Sigmoid colon (tissue), 7 donors: ENCODE results near the gene AUTS2. TPM values are rescaled to one million over a fixed set of nuclear protein-coding genes. Genes with fewer than 3 reads are reported as not detected.

Experiments used
- DNase-seq: peaks from one replicate; pipeline ENCODE4 v3.0.0-alpha.2; 2019
- H3K27ac ChIP-seq, 4 donors: fragments of 200-600 bp; sonication (generic); one replicate each; pipeline ENCODE4 v1.5.1; 2016 to 2019; ENCODE audit warnings: mild to moderate bottlenecking in 1 of 4
- H3K27me3 ChIP-seq, 3 donors: fragments of 200-600 bp; sonication (generic); one replicate each; pipeline ENCODE4 v1.5.1; 2019; ENCODE audit warnings: mild to moderate bottlenecking in 1 of 3
- H3K36me3 ChIP-seq, 4 donors: fragments of 200-600 bp; sonication (generic); one replicate each; pipeline ENCODE4 v1.5.1; 2016 to 2019
- H3K4me1 ChIP-seq, 4 donors: fragments of 200-600 bp; sonication (generic); one replicate each; pipeline ENCODE4 v1.5.1; 2017 to 2019
- H3K4me3 ChIP-seq, 4 donors: fragments of 200-600 bp; sonication (generic); one replicate each; pipeline ENCODE4 v1.5.1; 2017 to 2019; ENCODE audit warnings: mild to moderate bottlenecking in 2 of 4, moderate library complexity in 1 of 4
- H3K9me3 ChIP-seq, 4 donors: fragments of 200-600 bp in 3 of 4; sonication (generic) in 3 of 4; one replicate each; pipeline versions ENCODE4 v1.5.1 to v1.6.1; 2013 to 2019
- EP300 ChIP-seq, 4 donors: sonication (generic); formaldehyde crosslinking; IDR thresholded peaks; one replicate each; pipeline ENCODE4 v1.6.1; 2017; ENCODE audit warnings: antibody characterized with exemption in 4 of 4
- POLR2A ChIP-seq, 2 donors: fragments of 450-650 bp; IDR thresholded peaks; one replicate each; pipeline ENCODE4 v1.6.1; 2016; ENCODE audit warnings: antibody characterized with exemption in 2 of 2, mild to moderate bottlenecking in 2 of 2, moderate library complexity in 2 of 2
- POLR2AphosphoS5 ChIP-seq, 4 donors: sonication (generic); formaldehyde crosslinking; IDR thresholded peaks; one replicate each; pipeline ENCODE4 v1.6.1; 2017; ENCODE audit warnings: antibody characterized with exemption in 4 of 4
- WGBS, 2 donors: extraction: QIAGEN DNeasy Blood & Tissue Kit; methylation state at CpG; one replicate each; pipeline ENCODE4 v1.1.7; 2013; 5-methylcytosine and 5-hydroxymethylcytosine counted together
- intact Hi-C: fragments of 100-400 bp; cut with DNase I; formaldehyde crosslinking; loops from one replicate; pipeline ENCODE4 v1.15.1; 2023
- polyA plus RNA-seq, 3 donors: library from polyadenylated mRNA; stranded (reverse); fragments of 200-250 nt; gene quantifications; one replicate each; pipeline ENCODE4 v1.2.3, GENCODE V29; 2013
- total RNA-seq, 4 donors: library from RNA; depleted of rRNA; stranded (reverse); fragments of >200 nt; gene quantifications; one replicate each; pipeline ENCODE4 v1.1.0, GENCODE V29; 2016
- TF ChIP-seq, protein P1 (sequence below), 4 experiments: fragments of 450-650 bp in 3 of 4; fragments of 200-600 bp in 1 of 4; IDR thresholded peaks; one replicate each; pipeline ENCODE4 v1.5.1; 2016 to 2019; ENCODE audit warnings: antibody characterized with exemption in 4 of 4, mild to moderate bottlenecking in 3 of 4, moderate library complexity in 2 of 4
- donor health status: healthy with polysubstance abuse.
- donor health status: Bipolar disorder and iron deficiency.
- donor health status: healthy.

The AUTS2 gene
- total and polyA plus RNA-seq, 7 donors, result 3.6 to 55.7 (median 25.5) TPM

DNA sequence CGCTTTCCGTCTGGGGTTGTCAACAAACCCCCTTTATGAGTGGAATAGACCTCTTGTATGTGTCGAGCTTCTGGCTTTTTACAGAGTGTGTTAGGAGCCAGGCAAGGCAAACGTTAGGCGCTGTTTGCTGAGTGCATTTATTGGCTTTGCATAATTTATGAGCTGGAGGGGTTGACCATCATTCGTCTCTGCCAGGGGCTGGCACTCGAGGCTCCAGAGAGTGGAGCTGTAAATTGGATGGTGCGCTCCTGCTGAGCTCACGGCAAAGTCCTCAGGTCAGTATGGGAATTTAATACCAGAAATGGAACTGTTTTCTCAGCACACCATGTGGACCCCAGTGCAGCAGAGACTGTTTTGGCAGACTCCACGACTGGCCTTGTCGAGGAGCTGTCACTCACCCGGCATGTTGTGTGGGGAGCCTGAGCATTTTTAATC lies 834.3 kb downstream of the AUTS2 start:
- intact Hi-C loops, result no loop called here
- 73 to 80% methylated on average over 12 of the region's 12 CpGs for WGBS, 2 donors
- Histone ChIP-seq H3K4me3 (no peak overlapping the region), H3K4me1 (peaks cover 0 to 15% (median 8%) of the 10 kb centered on the region in 4 donors), H3K36me3 (no peaks in the 10 kb centered on the region), H3K27me3 (no peaks in the 10 kb centered on the region), H3K27ac (no peak overlapping the region), H3K9me3 (no peaks in the 10 kb centered on the region)
- peak; percentile 68 for DNase-seq
- TF ChIP-seq, protein P1, sequence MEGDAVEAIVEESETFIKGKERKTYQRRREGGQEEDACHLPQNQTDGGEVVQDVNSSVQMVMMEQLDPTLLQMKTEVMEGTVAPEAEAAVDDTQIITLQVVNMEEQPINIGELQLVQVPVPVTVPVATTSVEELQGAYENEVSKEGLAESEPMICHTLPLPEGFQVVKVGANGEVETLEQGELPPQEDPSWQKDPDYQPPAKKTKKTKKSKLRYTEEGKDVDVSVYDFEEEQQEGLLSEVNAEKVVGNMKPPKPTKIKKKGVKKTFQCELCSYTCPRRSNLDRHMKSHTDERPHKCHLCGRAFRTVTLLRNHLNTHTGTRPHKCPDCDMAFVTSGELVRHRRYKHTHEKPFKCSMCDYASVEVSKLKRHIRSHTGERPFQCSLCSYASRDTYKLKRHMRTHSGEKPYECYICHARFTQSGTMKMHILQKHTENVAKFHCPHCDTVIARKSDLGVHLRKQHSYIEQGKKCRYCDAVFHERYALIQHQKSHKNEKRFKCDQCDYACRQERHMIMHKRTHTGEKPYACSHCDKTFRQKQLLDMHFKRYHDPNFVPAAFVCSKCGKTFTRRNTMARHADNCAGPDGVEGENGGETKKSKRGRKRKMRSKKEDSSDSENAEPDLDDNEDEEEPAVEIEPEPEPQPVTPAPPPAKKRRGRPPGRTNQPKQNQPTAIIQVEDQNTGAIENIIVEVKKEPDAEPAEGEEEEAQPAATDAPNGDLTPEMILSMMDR (IDR thresholded peaks at IDR 0.05), result no peak
- peak in 3 of 4 donors; percentile 48 to 65 (median 50) for TF ChIP-seq POLR2AphosphoS5 (IDR thresholded peaks at IDR 0.05)

DNA sequence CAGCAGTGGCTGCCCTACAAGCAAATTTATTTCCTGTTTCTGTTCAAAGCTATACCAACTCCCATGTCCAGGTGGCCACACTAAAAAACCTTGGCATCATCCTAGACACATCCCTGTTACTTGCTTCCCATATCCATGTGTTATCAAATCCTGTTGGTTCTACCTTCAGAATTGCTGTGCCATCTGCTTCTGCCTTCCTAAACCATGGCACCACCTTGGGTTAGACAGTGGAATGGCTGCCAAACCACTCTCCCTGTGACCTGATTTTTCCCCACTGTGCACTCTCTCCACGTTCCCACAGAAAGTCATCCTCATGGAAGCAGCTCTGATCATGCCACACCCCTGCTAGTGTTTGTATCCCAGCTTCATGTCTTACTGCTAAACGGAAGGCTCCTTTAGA lies 836.1 kb downstream of the AUTS2 start:
- no peak for DNase-seq
- no peak overlapping the region for H3K27ac ChIP-seq
- 39 to 76% methylated on average over 2 of the region's 2 CpGs for WGBS, 2 donors
- H3K4me3 ChIP-seq, result no peak overlapping the region
- TF ChIP-seq, protein P1 (IDR thresholded peaks at IDR 0.05), result no peak
- no peak for TF ChIP-seq POLR2AphosphoS5 (IDR thresholded peaks at IDR 0.05)
- H3K27me3 ChIP-seq, result no peaks in the 10 kb centered on the region
- no peaks in the 10 kb centered on the region for H3K36me3 ChIP-seq
- peaks cover 0 to 15% (median 8%) of the 10 kb centered on the region in 4 donors for H3K4me1 ChIP-seq
- intact Hi-C loops, result no loop called here
- H3K9me3 ChIP-seq, result no peaks in the 10 kb centered on the region

DNA sequence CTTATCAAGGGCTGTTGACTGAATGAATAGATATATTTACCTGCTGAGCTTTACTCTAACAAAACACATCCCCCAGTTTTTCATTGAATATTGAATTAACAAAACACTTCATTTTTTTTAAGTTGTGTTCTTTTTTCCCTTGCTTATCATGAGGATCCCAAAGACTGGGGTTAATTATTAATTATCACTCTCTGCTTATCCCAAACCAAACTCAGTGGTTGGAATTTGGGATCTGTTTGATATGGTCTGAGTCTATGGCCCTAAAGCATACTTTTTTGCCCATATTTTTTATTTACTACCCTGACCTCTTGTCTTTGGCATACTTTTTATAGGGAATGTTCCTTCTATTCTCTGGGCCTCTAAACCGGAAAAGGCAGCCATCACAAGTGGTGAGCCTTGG lies 836.5 kb downstream of the AUTS2 start:
- 88 to 92% methylated on average over 1 of the region's 1 CpG for WGBS, 2 donors
- TF ChIP-seq, protein P1 (IDR thresholded peaks at IDR 0.05), result no peak
- TF ChIP-seq POLR2AphosphoS5 (IDR thresholded peaks at IDR 0.05), result no peak
- TF ChIP-seq POLR2A (IDR thresholded peaks at IDR 0.05), result no peak
- no peak for TF ChIP-seq EP300 (IDR thresholded peaks at IDR 0.05)
- H3K27ac ChIP-seq, result no peak overlapping the region
- no peaks in the 10 kb centered on the region for H3K9me3 ChIP-seq
- H3K36me3 ChIP-seq, result no peaks in the 10 kb centered on the region
- peaks cover 0 to 15% (median 8%) of the 10 kb centered on the region in 4 donors for H3K4me1 ChIP-seq
- no peaks in the 10 kb centered on the region for H3K27me3 ChIP-seq
- DNase-seq, result no peak
- intact Hi-C loops, result no loop called here
- H3K4me3 ChIP-seq, result no peak overlapping the region

DNA sequence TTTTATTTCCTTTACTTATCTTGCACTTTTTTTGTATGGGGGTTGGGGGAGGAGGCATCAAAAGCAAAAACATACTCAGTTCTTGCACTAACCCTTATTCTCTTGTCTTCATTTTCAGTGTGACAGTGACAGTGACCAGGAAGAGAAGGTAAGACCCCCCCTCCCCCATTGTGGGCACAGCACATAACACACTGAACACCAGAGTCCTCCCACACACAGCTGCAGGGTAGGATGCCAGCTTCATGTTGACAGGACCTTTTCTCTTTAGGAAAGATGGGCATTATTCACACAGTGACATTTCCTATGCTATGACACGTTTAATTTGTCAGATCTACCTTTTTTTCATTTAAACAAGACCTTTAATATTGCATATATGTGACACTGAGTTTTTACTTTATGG lies 837.4 kb downstream of the AUTS2 start:
- no peak for DNase-seq
- no peak overlapping the region for H3K4me3 ChIP-seq
- WGBS, 2 donors, result 77 to 86% methylated on average over 1 of the region's 1 CpG
- no peaks in the 10 kb centered on the region for H3K9me3 ChIP-seq
- intact Hi-C loops, result no loop called here
- H3K27me3 ChIP-seq, result no peaks in the 10 kb centered on the region
- peaks cover 0 to 15% (median 8%) of the 10 kb centered on the region in 4 donors for H3K4me1 ChIP-seq
- no peaks in the 10 kb centered on the region for H3K36me3 ChIP-seq
- H3K27ac ChIP-seq, result no peak overlapping the region
- TF ChIP-seq, protein P1 (IDR thresholded peaks at IDR 0.05), result no peak
- no peak for TF ChIP-seq EP300 (IDR thresholded peaks at IDR 0.05)
- TF ChIP-seq POLR2A (IDR thresholded peaks at IDR 0.05), result no peak
- TF ChIP-seq POLR2AphosphoS5 (IDR thresholded peaks at IDR 0.05), result no peak

DNA sequence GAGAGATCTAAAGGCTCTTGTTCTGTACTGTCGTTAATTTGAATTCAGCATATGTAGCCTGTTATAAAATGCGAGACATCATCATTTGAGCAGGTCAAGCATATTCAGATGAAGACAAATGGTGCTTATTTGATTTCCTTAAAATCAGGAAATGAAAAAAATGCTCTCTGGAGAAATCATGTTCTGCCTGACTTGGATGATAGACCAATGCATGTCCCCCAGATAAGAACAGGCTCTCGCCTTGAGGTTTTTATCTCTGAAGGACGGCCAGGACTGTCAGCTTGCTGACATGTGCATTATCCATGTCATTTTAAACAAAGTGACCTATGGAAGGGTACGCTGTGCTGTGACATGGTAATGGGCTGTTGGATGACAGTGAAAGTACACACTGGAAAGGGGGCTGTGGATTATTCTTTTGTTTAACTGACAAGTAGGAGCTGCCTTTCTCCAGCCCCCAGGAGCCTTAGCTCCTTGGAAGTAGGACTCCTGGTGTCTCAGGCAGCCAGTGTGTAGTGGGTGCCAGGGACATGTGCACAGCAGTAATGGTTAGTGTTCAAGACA lies 838.6 kb downstream of the AUTS2 start:
- no peaks in the 10 kb centered on the region for H3K27me3 ChIP-seq
- no peak overlapping the region for H3K27ac ChIP-seq
- 94 to 95% methylated on average over 5 of the region's 5 CpGs for WGBS, 2 donors
- H3K36me3 ChIP-seq, result no peaks in the 10 kb centered on the region
- intact Hi-C loops, result no loop called here
- DNase-seq, result no peak
- H3K4me1 ChIP-seq, result peaks cover 0 to 10% (median 7%) of the 10 kb centered on the region in 4 donors
- H3K4me3 ChIP-seq, result no peak overlapping the region
- TF ChIP-seq EP300 (IDR thresholded peaks at IDR 0.05) (no peak), POLR2AphosphoS5 (IDR thresholded peaks at IDR 0.05) (no peak), POLR2A (IDR thresholded peaks at IDR 0.05) (no peak)
- TF ChIP-seq, protein P1 (IDR thresholded peaks at IDR 0.05), result no peak
- no peaks in the 10 kb centered on the region for H3K9me3 ChIP-seq
